A549 treated with ZK216348 at 1 μM for 4 hours (cell line): ENCODE results near the gene ISG20L2. TPM values are rescaled to one million over a fixed set of nuclear protein-coding genes. Genes with fewer than 3 reads are reported as not detected.

Source experiments
- total RNA-seq: library from RNA; stranded (reverse); fragments of 200-300 nt; extraction: Qiagen RNA extraction; gene quantifications from 5 replicates; pipeline ENCODE4 v1.2.3, GENCODE V29; 2022; ENCODE audit warnings: low read depth

Gene ISG20L2, protein sequence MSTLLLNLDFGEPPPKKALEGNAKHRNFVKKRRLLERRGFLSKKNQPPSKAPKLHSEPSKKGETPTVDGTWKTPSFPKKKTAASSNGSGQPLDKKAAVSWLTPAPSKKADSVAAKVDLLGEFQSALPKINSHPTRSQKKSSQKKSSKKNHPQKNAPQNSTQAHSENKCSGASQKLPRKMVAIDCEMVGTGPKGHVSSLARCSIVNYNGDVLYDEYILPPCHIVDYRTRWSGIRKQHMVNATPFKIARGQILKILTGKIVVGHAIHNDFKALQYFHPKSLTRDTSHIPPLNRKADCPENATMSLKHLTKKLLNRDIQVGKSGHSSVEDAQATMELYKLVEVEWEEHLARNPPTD
- 40.7 to 50.5 TPM (median 44.5 TPM) in 5 replicates for total RNA-seq

DNA sequence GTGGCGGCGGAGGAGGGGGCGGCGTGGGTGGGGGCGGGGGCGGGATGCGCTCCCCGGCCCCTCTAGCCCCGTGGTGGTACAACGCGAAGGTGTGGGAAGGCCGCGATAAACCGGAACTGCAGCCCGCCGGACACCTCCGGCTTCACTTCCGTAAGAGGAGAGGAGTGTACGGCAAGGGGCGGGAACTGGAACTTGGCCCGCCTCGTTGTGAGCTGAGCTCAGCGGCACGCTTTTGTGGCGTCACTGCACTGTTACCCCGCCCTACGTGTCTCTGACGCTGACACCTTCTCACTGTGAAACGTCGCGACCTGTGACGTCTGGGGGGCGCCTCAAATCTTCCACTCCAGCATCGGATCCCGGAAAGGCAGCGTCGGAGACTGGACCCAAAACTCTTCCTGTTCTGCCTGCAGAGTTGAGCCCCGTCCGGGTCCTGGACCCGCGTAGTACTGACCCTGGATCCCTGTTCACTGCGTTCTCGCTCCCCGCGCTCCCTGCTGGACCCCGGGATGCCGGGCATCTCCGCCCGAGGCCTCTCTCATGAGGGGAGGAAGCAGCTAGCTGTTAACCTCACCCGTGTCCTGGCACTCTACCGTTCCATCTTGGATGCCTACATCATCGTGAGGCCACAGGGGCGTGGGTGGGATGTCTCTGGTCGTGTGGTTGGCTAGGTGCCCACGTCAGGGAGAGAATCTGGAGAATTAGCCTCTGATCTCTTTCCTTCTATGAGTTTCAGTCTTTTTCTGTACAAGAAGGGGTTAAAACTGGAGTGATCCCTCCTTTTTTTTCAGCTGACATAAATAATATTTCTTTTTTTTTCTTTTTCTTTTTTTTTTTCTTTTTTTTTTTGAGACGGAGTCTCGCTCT is at the start of gene ISG20L2:
Gene ISG20L2, minus strand, starts transcription at position 168 of the 864 bp plus-strand sequence. CDS start 1,114 bp downstream, outside the sequence.

GRCh38 chr1:156767101-156767878 is 38.7 kb upstream of the ISG20L2 start, which contains the start of gene PRCC:
TSS of gene PRCC (plus strand) at chr1:156767535. CDS start at chr1:156767772, 237 bp downstream.

DNA sequence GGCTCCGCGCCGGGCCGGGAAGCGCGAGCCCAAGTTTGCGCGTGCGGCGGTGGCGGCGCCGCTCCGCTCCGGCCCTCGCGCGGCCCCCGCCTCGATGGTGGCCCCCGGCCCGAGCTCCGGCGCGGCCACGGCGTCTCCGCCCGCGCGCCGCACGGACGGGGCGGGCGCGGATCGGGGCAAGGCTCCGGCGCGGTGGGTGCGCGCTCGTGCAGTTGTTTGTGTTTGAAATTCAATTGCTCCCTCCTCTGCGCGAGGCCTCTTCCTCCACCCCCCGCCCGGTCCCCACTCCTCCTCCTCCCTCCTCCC is 22.8 kb upstream of the ISG20L2 start, which contains the start of gene HDGF:
Gene HDGF, minus strand, starts transcription at position 225 of the 306 bp plus-strand sequence. CDS start 246 bp downstream, outside the sequence.

DNA sequence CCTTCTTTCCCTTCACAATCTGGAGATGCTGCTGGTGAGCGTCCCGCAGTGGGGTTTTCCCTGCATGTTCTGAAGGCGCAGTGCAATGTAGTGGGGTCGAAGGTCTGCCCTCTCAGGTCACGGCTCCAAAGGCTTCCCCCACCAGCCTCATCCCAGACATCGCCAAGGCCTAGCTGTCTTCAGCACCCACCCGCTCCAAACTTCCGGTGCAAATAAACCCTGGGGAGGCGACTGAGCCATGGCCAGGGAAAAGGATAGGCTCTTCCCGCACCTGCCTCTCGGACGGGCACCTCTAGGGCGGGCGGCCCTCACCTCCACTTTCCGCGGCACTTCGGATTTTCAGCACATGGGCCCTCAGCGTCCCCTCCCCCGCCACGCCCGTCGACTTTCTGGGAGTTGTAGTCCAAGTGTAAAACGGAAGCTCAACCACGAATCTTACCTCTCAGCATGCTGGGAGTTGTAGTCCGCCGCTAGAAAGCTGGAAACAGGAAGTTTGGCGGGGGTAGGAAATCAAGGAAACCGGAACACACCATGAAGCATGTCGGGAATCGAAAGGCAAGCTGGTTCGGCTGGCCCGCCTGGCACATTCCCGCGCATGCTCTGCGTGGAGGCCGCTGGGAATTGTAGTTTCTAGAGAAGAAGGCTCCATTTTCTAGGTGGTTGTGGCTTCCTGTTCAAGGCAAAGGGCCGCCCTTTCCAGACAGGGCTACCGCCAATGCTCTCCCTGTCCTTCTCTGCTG is 12.3 kb upstream of the ISG20L2 start, which contains the start of gene MRPL24:
Gene MRPL24, minus strand, starts transcription at position 348 of the 740 bp plus-strand sequence. CDS start 2,384 bp downstream, outside the sequence.

GRCh38 chr1:156727926-156728598 is 504 bp downstream of the ISG20L2 start, which contains the start of gene METTL25B:
TSS of gene METTL25B (plus strand) at chr1:156728469. CDS start at chr1:156729105, 636 bp downstream.

DNA sequence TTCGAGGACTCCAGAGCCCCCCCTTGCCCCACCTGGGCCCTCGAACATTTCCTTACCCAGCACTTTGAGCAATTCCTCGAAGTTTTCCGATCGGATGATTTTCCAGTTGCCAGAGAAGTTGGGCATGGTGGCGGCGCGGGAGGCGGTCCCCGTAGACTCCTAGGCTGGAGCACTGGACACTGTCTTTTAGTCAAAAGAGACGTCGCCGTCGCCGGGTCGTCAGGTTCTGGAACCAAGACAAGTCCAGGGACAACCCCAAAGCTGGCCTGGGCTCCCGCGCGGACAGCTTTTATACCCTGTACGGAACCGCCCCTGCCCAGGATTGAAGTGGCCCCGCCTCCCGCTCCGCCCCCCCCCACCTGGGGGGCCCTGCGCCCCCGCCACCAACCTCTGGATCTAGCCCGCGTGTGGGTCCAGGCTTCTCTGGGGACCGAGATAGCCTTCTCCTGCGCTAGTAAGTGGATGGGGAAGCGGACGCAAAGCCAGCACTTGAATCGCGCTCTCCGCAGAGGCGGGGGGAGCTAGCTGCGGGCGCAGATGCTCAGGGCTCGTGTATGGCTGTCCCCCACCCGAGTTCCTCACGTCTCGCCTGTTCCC is 23.1 kb downstream of the ISG20L2 start, which contains the start of gene CRABP2:
Gene CRABP2, minus strand, starts transcription at position 263 of the 597 bp plus-strand sequence. Its CDS starts 137 bp downstream, at position 126.

DNA sequence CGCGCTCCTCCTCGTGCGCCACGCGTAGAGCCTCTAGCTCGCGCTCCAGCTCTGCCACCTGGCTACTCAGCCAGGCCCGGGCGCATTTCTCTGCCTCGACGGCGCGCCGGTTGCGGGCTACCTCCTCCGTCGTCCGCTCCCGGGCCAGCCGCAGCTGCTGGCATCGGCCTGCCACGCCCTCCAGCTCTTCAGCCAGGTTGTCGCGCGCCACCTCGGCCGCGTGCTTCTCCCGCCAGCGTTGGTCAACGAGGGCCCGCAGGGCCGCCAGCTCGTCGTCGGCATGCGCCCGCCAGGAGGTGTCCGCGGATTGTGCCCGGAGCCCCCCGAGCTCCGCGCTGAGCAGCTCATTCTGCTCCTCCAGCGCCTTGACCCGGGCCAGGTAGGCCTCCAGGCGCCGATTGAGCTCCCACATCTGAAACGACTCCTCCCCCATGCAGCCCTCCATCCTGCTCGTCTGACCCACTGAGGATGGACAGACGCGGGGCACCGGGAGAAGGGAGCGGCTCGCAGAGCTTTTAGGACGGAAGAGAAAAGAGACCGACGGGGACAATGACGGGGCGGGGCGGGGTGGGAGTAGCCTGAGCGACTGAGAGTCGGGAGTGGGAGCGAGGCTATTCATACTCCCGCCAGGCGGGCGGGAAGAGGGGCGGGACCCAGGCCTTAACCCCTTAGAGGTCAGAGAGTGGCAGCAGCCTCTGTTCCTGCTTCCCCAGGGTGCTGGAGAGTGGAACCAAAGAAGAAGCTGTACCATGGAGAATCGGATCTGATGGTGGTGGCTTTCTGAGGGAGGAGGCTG is 51.5 kb downstream of the ISG20L2 start, which contains the start of gene NES:
Gene NES, minus strand, starts transcription at position 588 of the 796 bp plus-strand sequence. Its CDS starts 143 bp downstream, at position 445.

Other genes with a start within 250 kb of the ISG20L2 start
- gene MEF2D, start 228.0 kb downstream of the ISG20L2 start, total RNA-seq, result 17.8 to 36.2 TPM (median 30.9 TPM) in 5 replicates
- gene IQGAP3, start 156.2 kb downstream of the ISG20L2 start, total RNA-seq, result 12.3 to 21.4 TPM (median 19.1 TPM) in 5 replicates
- not detected in 5 replicates for gene TTC24, start 149.0 kb downstream of the ISG20L2 start, total RNA-seq
- 118 to 175 TPM (median 164 TPM) in 5 replicates for gene NAXE, start 137.0 kb downstream of the ISG20L2 start, total RNA-seq
- 61.7 to 81.2 TPM (median 71.7 TPM) in 5 replicates for gene GPATCH4, start 127.3 kb downstream of the ISG20L2 start, total RNA-seq
- gene HAPLN2, start 109.4 kb downstream of the ISG20L2 start, total RNA-seq, result 0.11 to 0.43 TPM (median 0.20 TPM) in 3 of 5 replicates, not detected in the others
- not detected in 5 replicates for gene BCAN, start 86.6 kb downstream of the ISG20L2 start, total RNA-seq
- 1.2 to 1.3 TPM (median 1.3 TPM) in 5 replicates for gene NES, start 51.4 kb downstream of the ISG20L2 start, total RNA-seq
- 6.6 to 13.0 TPM (median 9.6 TPM) in 5 replicates for gene CRABP2, start 23.2 kb downstream of the ISG20L2 start, total RNA-seq
- 21.6 to 28.4 TPM (median 25.2 TPM) in 5 replicates for gene METTL25B, start 297 bp downstream of the ISG20L2 start, total RNA-seq
- gene MRPL24, start 12.3 kb upstream of the ISG20L2 start, total RNA-seq, result 183 to 215 TPM (median 187 TPM) in 5 replicates
- gene HDGF, start 22.9 kb upstream of the ISG20L2 start, total RNA-seq, result 443 to 477 TPM (median 448 TPM) in 5 replicates
- 63.9 to 85.1 TPM (median 73.8 TPM) in 5 replicates for gene PRCC, start 38.8 kb upstream of the ISG20L2 start, total RNA-seq
- gene SH2D2A, start 88.1 kb upstream of the ISG20L2 start, total RNA-seq, result 3.0 to 5.3 TPM (median 4.0 TPM) in 5 replicates
- gene INSRR, start 130.4 kb upstream of the ISG20L2 start, total RNA-seq, result not detected in 5 replicates
- 0.11 to 0.16 TPM (median 0.12 TPM) in 3 of 5 replicates, not detected in the others for gene NTRK1, start 132.1 kb upstream of the ISG20L2 start, total RNA-seq
- gene PEAR1, start 165.0 kb upstream of the ISG20L2 start, total RNA-seq, result 5.4 to 12.1 TPM (median 9.3 TPM) in 5 replicates
- gene LRRC71, start 191.9 kb upstream of the ISG20L2 start, total RNA-seq, result 0.12 to 0.24 TPM (median 0.15 TPM) in 5 replicates